ENCODE measurements around the gene TCTN1. TPM values are rescaled to one million over a fixed set of nuclear protein-coding genes. Genes with fewer than 3 reads are reported as not detected.

The TCTN1 gene
- total and polyA plus RNA-seq, 2 donors (not counting 3 experiments of a cell fraction or from before 2014, with no cell fraction given) = 21.1 to 23.3 TPM

DNA sequence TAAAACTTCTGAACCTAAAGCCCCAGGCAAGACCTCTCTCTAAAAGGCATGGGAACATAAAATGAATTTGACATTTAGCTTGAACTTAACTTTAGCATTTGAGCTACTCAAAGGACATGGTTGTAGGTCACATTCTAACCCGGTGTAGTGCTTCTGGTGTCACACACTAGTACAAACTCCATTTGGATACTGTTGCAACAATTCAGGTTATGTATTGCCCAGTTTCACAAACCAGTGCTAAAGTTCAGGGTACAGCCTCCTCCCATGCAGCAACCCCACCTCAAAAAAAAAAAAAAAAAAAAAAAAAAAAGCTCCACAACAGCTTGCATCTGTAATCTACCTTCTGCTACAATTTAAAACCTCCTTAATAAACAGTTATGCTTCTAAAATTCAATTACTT lies 38.6 kb upstream of the TCTN1 start:
- dilution Hi-C loops (cut with MboI; ENCODE audit: extremely low pct_ligation_motif_present, low sequenced_read_pairs) (no loop called here), intact Hi-C loops (cut with micrococcal nuclease) (no loop called here)
- H3K9me1 ChIP-seq (replicated peaks; ENCODE audit: control insufficient read depth, extremely low read depth, insufficient read depth, low read length) = no peaks in the 10 kb centered on the region
- peaks cover 3% of the 10 kb centered on the region for H3K9me3 ChIP-seq (replicated peaks; ENCODE audit: control insufficient read depth, insufficient read depth, low read length)
- BruUV-seq (replicated peaks) = no TSS peak
- H4K20me1 ChIP-seq (replicated peaks; ENCODE audit: control insufficient read depth, extremely low read depth, insufficient read depth, low read length) = no peaks in the 10 kb centered on the region
- no peak overlapping the region for H2AFZ ChIP-seq (ENCODE audit: low read depth, low read length)
- no peaks in the 10 kb centered on the region for H3K27me3 ChIP-seq (ENCODE audit: control insufficient read depth in 2 of 2, insufficient read depth in 2 of 2, low read length in 2 of 2)
- CTCF ChIA-PET = interaction anchor here (1.2 to 1.9 kb wide), 3 partner anchors 9 to 25 kb away, joined by 5 to 9 read pairs (median 7); no protein-coding TSS in a partner anchor
- DNase-seq (ENCODE audit: low read depth, low spot score) (no peak), FAIRE-seq (no peak)
- H3K4me3 ChIP-seq (replicated peaks in 1 of 3; ENCODE audit: insufficient read depth in 1 of 3, low read depth in 1 of 3, low read length in 3 of 3) = no peak overlapping the region
- POLR2A ChIA-PET = no interaction called here
- no peaks in the 10 kb centered on the region for H3K36me3 ChIP-seq (ENCODE audit: control insufficient read depth in 2 of 2, extremely low read depth in 1 of 2, insufficient read depth in 2 of 2, low read length in 2 of 2)
- no peak overlapping the region for H3K27ac ChIP-seq (ENCODE audit: insufficient read depth, low read depth, low read length)
- peaks cover 86% of the 10 kb centered on the region for H3K79me2 ChIP-seq (ENCODE audit: control insufficient read depth, insufficient read depth, low read length)
- no peak overlapping the region for H3K9ac ChIP-seq (replicated peaks; ENCODE audit: extremely low read depth, insufficient read depth, low read length)
- H3K4me2 ChIP-seq (ENCODE audit: insufficient read depth, low read length) = no peak overlapping the region
- TF ChIP-seq POLR2A (IDR thresholded peaks at IDR 0.05; ENCODE audit: low read depth, low read length) (no peak), GATA2 (IDR thresholded peaks at IDR 0.05; ENCODE audit: insufficient read depth, insufficient read length, low read depth, low read length) (no peak), FOS (IDR thresholded peaks at IDR 0.05; ENCODE audit: borderline replicate concordance, insufficient read depth, low read length) (no peak), MYC (IDR thresholded peaks at IDR 0.05; ENCODE audit: low read depth, low read length) (no peak), JUN (IDR thresholded peaks at IDR 0.05; ENCODE audit: borderline replicate concordance, insufficient read depth, insufficient read length, low read depth) (no peak), EZH2 (IDR thresholded peaks at IDR 0.05; ENCODE audit: borderline replicate concordance, low read depth, low read length, severe bottlenecking) (no peak), POLR2AphosphoS5 (IDR thresholded peaks at IDR 0.05; ENCODE audit: insufficient read depth, low read depth, low read length) (no peak)
- TF ChIP-seq, protein P1, sequence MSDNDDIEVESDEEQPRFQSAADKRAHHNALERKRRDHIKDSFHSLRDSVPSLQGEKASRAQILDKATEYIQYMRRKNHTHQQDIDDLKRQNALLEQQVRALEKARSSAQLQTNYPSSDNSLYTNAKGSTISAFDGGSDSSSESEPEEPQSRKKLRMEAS (IDR thresholded peaks at IDR 0.05; ENCODE audit: insufficient read depth, insufficient read length) = no peak
- TF ChIP-seq, protein P2, sequence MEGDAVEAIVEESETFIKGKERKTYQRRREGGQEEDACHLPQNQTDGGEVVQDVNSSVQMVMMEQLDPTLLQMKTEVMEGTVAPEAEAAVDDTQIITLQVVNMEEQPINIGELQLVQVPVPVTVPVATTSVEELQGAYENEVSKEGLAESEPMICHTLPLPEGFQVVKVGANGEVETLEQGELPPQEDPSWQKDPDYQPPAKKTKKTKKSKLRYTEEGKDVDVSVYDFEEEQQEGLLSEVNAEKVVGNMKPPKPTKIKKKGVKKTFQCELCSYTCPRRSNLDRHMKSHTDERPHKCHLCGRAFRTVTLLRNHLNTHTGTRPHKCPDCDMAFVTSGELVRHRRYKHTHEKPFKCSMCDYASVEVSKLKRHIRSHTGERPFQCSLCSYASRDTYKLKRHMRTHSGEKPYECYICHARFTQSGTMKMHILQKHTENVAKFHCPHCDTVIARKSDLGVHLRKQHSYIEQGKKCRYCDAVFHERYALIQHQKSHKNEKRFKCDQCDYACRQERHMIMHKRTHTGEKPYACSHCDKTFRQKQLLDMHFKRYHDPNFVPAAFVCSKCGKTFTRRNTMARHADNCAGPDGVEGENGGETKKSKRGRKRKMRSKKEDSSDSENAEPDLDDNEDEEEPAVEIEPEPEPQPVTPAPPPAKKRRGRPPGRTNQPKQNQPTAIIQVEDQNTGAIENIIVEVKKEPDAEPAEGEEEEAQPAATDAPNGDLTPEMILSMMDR (IDR thresholded peaks at IDR 0.05; ENCODE audit: extremely low read depth in 1 of 2, insufficient read depth in 1 of 2, low read depth in 1 of 2, low read length in 2 of 2) = no peak
- peaks cover 13% of the 10 kb centered on the region for H3K4me1 ChIP-seq (ENCODE audit: control insufficient read depth, extremely low read depth, insufficient read depth, low read length)
